PC-3 (cell line): ENCODE measurements around the gene ERBB2. TPM values are rescaled to one million over a fixed set of nuclear protein-coding genes. Genes with fewer than 3 reads are reported as not detected.

Experiments used
- ATAC-seq: fragments of 200-7000 bp; cut with Tn5 transposase; 2 replicates; pipeline ENCODE4 v1.9.1; 2020; ENCODE audit warnings: mild to moderate bottlenecking, moderate library complexity
- BruUV-seq: library from RNA; stranded (reverse); fragments of 400-500 nt; replicated peaks from 2 replicates; lab custom pipeline; 2021; lab: Mats Ljungman, UMichigan
- CTCF ChIA-PET: fragments of 300-600 bp; sonication (Branson Sonifier 250); formaldehyde crosslinking; loops from one replicate; lab custom pipeline; 2022; ENCODE audit warnings: antibody characterized with exemption; lab: Charles Lee
- POLR2A ChIA-PET: fragments of 300-600 bp; sonication (Branson Sonifier 250); formaldehyde crosslinking; loops from one replicate; lab custom pipeline; 2022; ENCODE audit warnings: antibody characterized with exemption; ENCODE audit not compliant: unreplicated experiment; lab: Charles Lee
- DNase-seq: peaks from one replicate; pipeline ENCODE4 v3.0.0-alpha.2; 2015
- H2AFZ ChIP-seq: fragments of 300-600 bp; sonication (generic); 2 replicates; pipeline ENCODE4 v1.6.0; 2016; ENCODE audit warnings: antibody characterized with exemption, low read length
- H3F3A ChIP-seq: fragments of 300-600 bp; sonication (generic); one replicate; pipeline ENCODE4 v1.6.0; 2017; ENCODE audit warnings: antibody characterized with exemption, low read length, control low read depth, mild to moderate bottlenecking; ENCODE audit not compliant: unreplicated experiment
- H3K27ac ChIP-seq: fragments of 300-600 bp; sonication (generic); 2 replicates; pipeline ENCODE4 v1.5.1; 2016; ENCODE audit warnings: mild to moderate bottlenecking, low read length
- H3K27me3 ChIP-seq: fragments of 300-600 bp; sonication (generic); 2 replicates; pipeline ENCODE4 v1.6.1; 2016; ENCODE audit warnings: low read length, mixed read lengths
- H3K36me3 ChIP-seq: fragments of 300-600 bp; sonication (generic); 2 replicates; pipeline ENCODE4 v1.6.1; 2016; ENCODE audit warnings: low read depth, mixed run types, low read length, mixed read lengths
- H3K4me1 ChIP-seq: fragments of 300-600 bp; sonication (generic); 2 replicates; pipeline ENCODE4 v1.5.1; 2016; ENCODE audit warnings: low read length; ENCODE audit not compliant: insufficient read depth
- H3K4me2 ChIP-seq: fragments of 300-600 bp; sonication (generic); 2 replicates; pipeline ENCODE4 v1.6.0; 2016; ENCODE audit warnings: low read length
- H3K4me3 ChIP-seq: fragments of 300-600 bp; sonication (generic); 2 replicates; pipeline ENCODE4 v1.5.1; 2016; ENCODE audit warnings: mild to moderate bottlenecking, low read length, mixed read lengths
- H3K79me2 ChIP-seq: fragments of 300-600 bp; sonication (generic); 2 replicates; pipeline ENCODE4 v1.6.1; 2017; ENCODE audit warnings: low read length, mixed read lengths
- H3K9ac ChIP-seq: fragments of 300-600 bp; sonication (generic); 2 replicates; pipeline ENCODE4 v1.6.0; 2016; ENCODE audit warnings: mild to moderate bottlenecking, low read length
- H3K9me2 ChIP-seq: fragments of 300-600 bp; sonication (generic); replicated peaks from 2 replicates; pipeline ENCODE4 v1.6.1; 2016; ENCODE audit warnings: mixed run types, low read length, mixed read lengths
- H3K9me3 ChIP-seq: fragments of 300-600 bp; sonication (generic); 2 replicates; pipeline ENCODE4 v1.6.1; 2016; ENCODE audit warnings: low read length, mixed read lengths
- H4K20me1 ChIP-seq: fragments of 300-600 bp; sonication (generic); 2 replicates; pipeline ENCODE4 v1.6.1; 2016; ENCODE audit warnings: low read length, mixed read lengths
- CTCF ChIP-seq: fragments of 300-600 bp; sonication (generic); conservative IDR thresholded peaks from 2 replicates; pipeline ENCODE4 v1.5.1; 2017; ENCODE audit warnings: antibody characterized with exemption, low read depth, mild to moderate bottlenecking, low read length
- EZH2 ChIP-seq: fragments of 300-600 bp; sonication (generic); IDR thresholded peaks from one replicate; pipeline ENCODE4 v1.6.1; 2017; ENCODE audit warnings: antibody characterized with exemption, mild to moderate bottlenecking, low read length; ENCODE audit not compliant: unreplicated experiment
- EZH2phosphoT487 ChIP-seq: fragments of 300-600 bp; sonication (generic); IDR thresholded peaks from 2 replicates; pipeline ENCODE4 v1.6.1; 2018; ENCODE audit warnings: mild to moderate bottlenecking, antibody characterized with exemption, low read length, borderline replicate concordance
- intact Hi-C: fragments of 100-400 bp; cut with micrococcal nuclease; formaldehyde crosslinking; loops from 2 replicates; pipeline ENCODE4 v1.9.0; 2023
- total RNA-seq: library from RNA; depleted of rRNA; stranded (reverse); fragments of >200 nt; gene quantifications from 2 replicates; pipeline ENCODE4 v1.2.3, GENCODE V29; 2014

Gene ERBB2
- total RNA-seq, 1 experiment from 2014 or later = 36.2 TPM

GRCh38 chr17:39716073-39716818, 16.4 kb downstream of the ERBB2 start:
- Histone ChIP-seq H3K27ac (no peak overlapping the region), H3K27me3 (no peaks in the 10 kb centered on the region), H3K4me2 (no peak overlapping the region), H3F3A (no peaks in the 10 kb centered on the region), H3K4me1 (no peaks in the 10 kb centered on the region), H4K20me1 (no peaks in the 10 kb centered on the region), H2AFZ (no peak overlapping the region), H3K4me3 (no peak overlapping the region), H3K79me2 (no peaks in the 10 kb centered on the region), H3K9me3 (no peaks in the 10 kb centered on the region), H3K9ac (no peak overlapping the region), H3K9me2 (no peaks in the 10 kb centered on the region), H3K36me3 (no peaks in the 10 kb centered on the region)
- no peak for TF ChIP-seq EZH2phosphoT487
- TF ChIP-seq CTCF = no peak
- TF ChIP-seq EZH2 = no peak
- no peak for ATAC-seq
- CTCF ChIA-PET = no interaction called here
- POLR2A ChIA-PET = no interaction called here
- DNase-seq = no peak
- intact Hi-C loops = no loop called here
- BruUV-seq = no TSS peak

- intact Hi-C loops = no loop called here
- Histone ChIP-seq H3K36me3 (no peaks in the 10 kb centered on the region), H3K9me2 (no peaks in the 10 kb centered on the region), H4K20me1 (no peaks in the 10 kb centered on the region), H3K27me3 (no peaks in the 10 kb centered on the region), H3K79me2 (no peaks in the 10 kb centered on the region), H2AFZ (no peak overlapping the region), H3K9me3 (no peaks in the 10 kb centered on the region), H3K4me3 (no peak overlapping the region), H3F3A (no peaks in the 10 kb centered on the region), H3K27ac (no peak overlapping the region), H3K4me1 (no peaks in the 10 kb centered on the region), H3K9ac (no peak overlapping the region), H3K4me2 (no peak overlapping the region)
- ChIA-PET POLR2A (no interaction called here), CTCF (no interaction called here)
- no TSS peak for BruUV-seq
- peak; percentile 35; the same call in 1 of the 2 replicates for ATAC-seq
- TF ChIP-seq EZH2phosphoT487 (no peak), EZH2 (no peak), CTCF (no peak)
- DNase-seq = no peak
Observed at GRCh38 chr17:39716879-39717536, 17.1 kb downstream of the ERBB2 start.

- H3K4me3 ChIP-seq = no peak overlapping the region
- no peaks in the 10 kb centered on the region for H3K9me2 ChIP-seq
- no peak overlapping the region for H3K27ac ChIP-seq
- ATAC-seq (no peak), DNase-seq (no peak)
- ChIA-PET POLR2A (no interaction called here), CTCF (no interaction called here)
- H3K36me3 ChIP-seq = no peaks in the 10 kb centered on the region
- no peak overlapping the region for H3K9ac ChIP-seq
- TF ChIP-seq EZH2 (no peak), CTCF (no peak), EZH2phosphoT487 (no peak)
- no peaks in the 10 kb centered on the region for H3K79me2 ChIP-seq
- intact Hi-C loops = no loop called here
- H2AFZ ChIP-seq = no peak overlapping the region
- H3F3A ChIP-seq = no peaks in the 10 kb centered on the region
- H3K27me3 ChIP-seq = no peaks in the 10 kb centered on the region
- H3K4me2 ChIP-seq = no peak overlapping the region
- H3K4me1 ChIP-seq = no peaks in the 10 kb centered on the region
- no TSS peak for BruUV-seq
- H4K20me1 ChIP-seq = no peaks in the 10 kb centered on the region
- no peaks in the 10 kb centered on the region for H3K9me3 ChIP-seq
Observed at GRCh38 chr17:39717660-39718059, 17.8 kb downstream of the ERBB2 start.
